Naive thymus-derived CD4-positive, alpha-beta T cell (primary cell): ENCODE results near the gene MAGI2. TPM values are rescaled to one million over a fixed set of nuclear protein-coding genes. Genes with fewer than 3 reads are reported as not detected.

Source experiments
- ATAC-seq: fragments of 150-1000 bp; cut with Tn5 transposase; 2 replicates; pipeline ENCODE4 v1.10.0; 2021; ENCODE audit warnings: mild to moderate bottlenecking, moderate library complexity
- CTCF ChIA-PET: fragments of 350-600 bp; sonication (Branson Sonifier 250); formaldehyde crosslinking; loops from one replicate; lab custom pipeline; 2021; ENCODE audit warnings: antibody characterized with exemption; lab: Charles Lee
- POLR2A ChIA-PET: fragments of 350-600 bp; sonication (Branson Sonifier 250); formaldehyde crosslinking; loops from one replicate; lab custom pipeline; 2021; ENCODE audit warnings: antibody characterized with exemption, inconsistent platforms; lab: Charles Lee
- DNase-seq, 9 donors: peaks; one replicate each; pipeline versions ENCODE4 v3.0.0 to v3.0.0-alpha.2; 2020 to 2022; ENCODE audit warnings: mixed read lengths in 1 of 9
- H3K27ac ChIP-seq: one replicate; pipeline ENCODE4 v1.7.0; 2013; ENCODE audit warnings: mild to moderate bottlenecking, low read depth, low read length, moderate library complexity
- H3K27me3 ChIP-seq, 2 donors: one replicate each; pipeline ENCODE4 v1.7.0; 2013; ENCODE audit warnings: low read length in 2 of 2, mild to moderate bottlenecking in 2 of 2, moderate library complexity in 2 of 2; ENCODE audit not compliant: control insufficient read depth in 2 of 2, insufficient read depth in 2 of 2
- H3K36me3 ChIP-seq, 3 experiments: 1 replicate in 2 of 3; 2 replicates in 1 of 3; pipeline ENCODE4 v1.7.0; 2013; ENCODE audit warnings: low read length in 3 of 3, mild to moderate bottlenecking in 3 of 3, moderate library complexity in 1 of 3; ENCODE audit not compliant: insufficient read depth in 3 of 3, control insufficient read depth in 2 of 3
- H3K4me1 ChIP-seq, 2 donors: one replicate each; pipeline ENCODE4 v1.7.0; 2013; ENCODE audit warnings: low read length in 2 of 2, mild to moderate bottlenecking in 2 of 2, moderate library complexity in 1 of 2; ENCODE audit not compliant: control insufficient read depth in 2 of 2, insufficient read depth in 2 of 2
- H3K4me3 ChIP-seq: 2 replicates; pipeline ENCODE4 v1.7.0; 2013; ENCODE audit warnings: mild to moderate bottlenecking, low read length
- H3K9me3 ChIP-seq, 3 experiments: 1 replicate in 2 of 3; 2 replicates in 1 of 3; pipeline ENCODE4 v1.7.0; 2013; ENCODE audit warnings: low read length in 3 of 3; ENCODE audit not compliant: control insufficient read depth in 2 of 3
- H3K27ac Mint-ChIP-seq, 9 donors: one replicate each; pipeline ENCODE4 v1.8.0; 2020 to 2022; ENCODE audit warnings: mixed read lengths in 9 of 9, mild to moderate bottlenecking in 8 of 9, moderate library complexity in 5 of 9, inconsistent platforms in 2 of 9
- H3K27me3 Mint-ChIP-seq, 5 donors: one replicate each; pipeline ENCODE4 v1.8.0; 2021 to 2022; ENCODE audit warnings: mixed read lengths in 5 of 5, mild to moderate bottlenecking in 1 of 5
- H3K36me3 Mint-ChIP-seq, 5 donors: one replicate each; pipeline ENCODE4 v1.8.0; 2020 to 2022; ENCODE audit warnings: mixed read lengths in 5 of 5, mild to moderate bottlenecking in 3 of 5, inconsistent platforms in 1 of 5
- H3K4me1 Mint-ChIP-seq, 7 donors: one replicate each; pipeline ENCODE4 v1.8.0; 2020 to 2022; ENCODE audit warnings: mixed read lengths in 7 of 7, mild to moderate bottlenecking in 3 of 7, inconsistent platforms in 1 of 7
- H3K4me3 Mint-ChIP-seq, 10 donors: one replicate each; pipeline ENCODE4 v1.8.0; 2020 to 2022; ENCODE audit warnings: mild to moderate bottlenecking in 10 of 10, mixed read lengths in 10 of 10, moderate library complexity in 6 of 10, inconsistent platforms in 2 of 10
- H3K9me3 Mint-ChIP-seq, 11 donors: one replicate each; pipeline ENCODE4 v1.8.0; 2020 to 2022; ENCODE audit warnings: mixed read lengths in 11 of 11, mild to moderate bottlenecking in 4 of 11, inconsistent platforms in 1 of 11, moderate library complexity in 1 of 11
- intact Hi-C, 2 donors: fragments of 100-400 bp; cut with micrococcal nuclease; formaldehyde crosslinking; loops; one replicate each; pipeline ENCODE4 v1.15.1; 2023
- polyA plus RNA-seq, 2 donors: library from polyadenylated mRNA; unstranded; fragments of 300-500 nt; fragmentation: Illumina TruSeq; gene quantifications; one replicate each; pipeline ENCODE4 v1.2.3, GENCODE V29; 2021
- total RNA-seq, 6 experiments: library from RNA in 5 of 6; stranded (reverse) in 5 of 6; gene quantifications; 1 replicate in 5 of 6; 2 replicates in 1 of 6; pipeline ENCODE4 v1.2.3 and lab custom pipeline; 2021 to 2026

MAGI2 gene
- total and polyA plus RNA-seq, 7 experiments from 2014 or later, result 0.05 to 0.67 (median 0.15) TPM; not detected in 3

DNA sequence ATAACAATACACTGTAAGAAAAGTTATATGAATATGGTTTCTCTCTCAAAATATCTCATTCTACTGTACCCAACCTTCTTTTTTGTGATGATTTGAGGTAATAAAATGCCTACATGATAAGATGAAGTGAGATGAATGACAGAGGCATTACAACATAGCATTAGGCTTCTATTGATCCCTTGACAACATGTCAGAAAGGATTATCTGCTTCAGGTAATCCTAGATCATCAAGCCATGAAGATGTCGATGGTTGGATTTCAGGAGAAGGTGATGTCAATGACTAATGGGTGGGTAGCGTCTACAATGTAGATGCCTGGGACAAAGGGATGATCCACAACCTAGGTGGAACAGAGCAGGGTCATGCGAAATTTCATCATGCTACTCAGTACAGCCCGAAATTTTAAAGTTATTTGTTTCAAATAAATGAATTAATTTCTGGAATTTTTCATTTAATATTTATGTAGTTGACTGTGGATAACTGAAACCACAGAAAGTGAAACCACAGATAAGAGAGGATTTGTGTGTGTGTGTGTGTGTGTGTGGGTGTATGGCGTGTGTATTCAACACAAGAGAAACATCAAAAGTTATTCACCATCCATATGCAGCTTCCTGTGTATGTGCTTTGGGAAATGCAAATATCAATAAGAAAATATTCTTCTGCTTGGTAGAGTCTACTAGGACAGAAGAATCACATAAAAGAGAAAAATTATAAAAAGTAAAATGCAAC, 77.0 kb downstream of the MAGI2 start:
- DNase-seq (no peak), ATAC-seq (no peak)
- intact Hi-C loops, result no loop called here
- Mint-ChIP-seq H3K36me3 (no peaks in the 10 kb centered on the region), H3K27ac (no peak overlapping the region), H3K27me3 (peaks cover 0 to 9% (median 0%) of the 10 kb centered on the region in 5 donors), H3K9me3 (peaks cover 0 to 5% (median 0%) of the 10 kb centered on the region in 11 donors), H3K4me3 (no peak overlapping the region), H3K4me1 (no peaks in the 10 kb centered on the region)
- H3K27me3 ChIP-seq, result no peaks in the 10 kb centered on the region
- no peak overlapping the region for H3K4me3 ChIP-seq
- no peaks in the 10 kb centered on the region for H3K9me3 ChIP-seq
- no peaks in the 10 kb centered on the region for H3K36me3 ChIP-seq
- CTCF ChIA-PET, result no interaction called here
- POLR2A ChIA-PET, result no interaction called here
- H3K4me1 ChIP-seq, result no peaks in the 10 kb centered on the region
- H3K27ac ChIP-seq, result no peak overlapping the region

- Mint-ChIP-seq H3K27ac (no peak overlapping the region), H3K4me3 (no peak overlapping the region), H3K36me3 (no peaks in the 10 kb centered on the region), H3K27me3 (no peaks in the 10 kb centered on the region), H3K9me3 (peaks cover 0 to 31% (median 4%) of the 10 kb centered on the region in 11 donors), H3K4me1 (no peaks in the 10 kb centered on the region)
- H3K27me3 ChIP-seq, result no peaks in the 10 kb centered on the region
- no peak overlapping the region for H3K4me3 ChIP-seq
- no peak for DNase-seq
- H3K36me3 ChIP-seq, result no peaks in the 10 kb centered on the region
- H3K27ac ChIP-seq, result no peak overlapping the region
- no peaks in the 10 kb centered on the region for H3K4me1 ChIP-seq
- ATAC-seq, result no peak
- CTCF ChIA-PET, result no interaction called here
- no peaks in the 10 kb centered on the region for H3K9me3 ChIP-seq
- intact Hi-C loops, result no loop called here
- POLR2A ChIA-PET, result no interaction called here
These were observed 92.3 kb downstream of the MAGI2 start for GRCh38 chr7:79361214-79361613.

DNA sequence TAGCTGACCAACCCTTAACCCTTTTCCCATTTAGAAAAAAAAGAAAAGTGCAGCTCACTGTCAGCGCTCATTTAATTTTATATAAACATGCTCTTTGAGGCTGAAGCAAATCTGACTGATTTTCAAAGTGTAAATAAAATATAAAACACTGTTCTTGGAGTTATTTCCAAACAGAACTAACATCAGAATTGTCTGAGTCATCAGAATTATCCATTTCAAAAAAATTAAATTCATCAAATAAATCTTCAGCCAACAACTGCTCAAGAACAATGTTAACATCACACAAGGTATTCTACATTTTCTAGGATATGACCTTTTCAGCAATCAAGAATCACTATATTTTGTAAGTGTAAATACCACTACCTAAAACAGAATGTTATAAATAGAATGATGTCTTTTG, 93.6 kb downstream of the MAGI2 start:
- H3K4me3 ChIP-seq, result no peak overlapping the region
- DNase-seq, result no peak

GRCh38 chr7:79357101-79357500, 96.4 kb downstream of the MAGI2 start:
- intact Hi-C loops, result no loop called here
- Histone ChIP-seq H3K9me3 (no peaks in the 10 kb centered on the region), H3K27ac (no peak overlapping the region), H3K36me3 (no peaks in the 10 kb centered on the region), H3K4me3 (no peak overlapping the region), H3K4me1 (no peaks in the 10 kb centered on the region), H3K27me3 (no peaks in the 10 kb centered on the region)
- Mint-ChIP-seq H3K4me1 (no peaks in the 10 kb centered on the region), H3K4me3 (no peak overlapping the region), H3K27me3 (no peaks in the 10 kb centered on the region), H3K36me3 (no peaks in the 10 kb centered on the region), H3K27ac (no peak overlapping the region), H3K9me3 (peaks cover 0 to 31% (median 4%) of the 10 kb centered on the region in 11 donors)
- ChIA-PET CTCF (no interaction called here), POLR2A (no interaction called here)
- no peak for DNase-seq
- no peak for ATAC-seq

More for the DNA sequence above, 93.6 kb downstream of the MAGI2 start:
- Histone ChIP-seq H3K27me3 (no peaks in the 10 kb centered on the region), H3K4me1 (no peaks in the 10 kb centered on the region), H3K9me3 (no peaks in the 10 kb centered on the region), H3K36me3 (no peaks in the 10 kb centered on the region), H3K27ac (no peak overlapping the region)
- Mint-ChIP-seq H3K27me3 (no peaks in the 10 kb centered on the region), H3K27ac (no peak overlapping the region), H3K4me3 (no peak overlapping the region), H3K36me3 (no peaks in the 10 kb centered on the region), H3K9me3 (peaks cover 0 to 31% (median 4%) of the 10 kb centered on the region in 11 donors), H3K4me1 (no peaks in the 10 kb centered on the region)
- POLR2A ChIA-PET, result no interaction called here
- CTCF ChIA-PET, result no interaction called here
- ATAC-seq, result no peak
- intact Hi-C loops, result no loop called here

GRCh38 chr7:79353720-79354468, 99.6 kb downstream of the MAGI2 start:
- Mint-ChIP-seq H3K9me3 (peaks cover 0 to 7% (median 0%) of the 10 kb centered on the region in 11 donors), H3K27me3 (no peaks in the 10 kb centered on the region), H3K4me1 (no peaks in the 10 kb centered on the region), H3K27ac (no peak overlapping the region), H3K36me3 (no peaks in the 10 kb centered on the region), H3K4me3 (no peak overlapping the region)
- CTCF ChIA-PET, result no interaction called here
- Histone ChIP-seq H3K27me3 (no peaks in the 10 kb centered on the region), H3K4me3 (no peak overlapping the region), H3K27ac (no peak overlapping the region), H3K9me3 (no peaks in the 10 kb centered on the region), H3K4me1 (no peaks in the 10 kb centered on the region), H3K36me3 (no peaks in the 10 kb centered on the region)
- POLR2A ChIA-PET, result no interaction called here
- DNase-seq, result no peak
- no peak for ATAC-seq
- intact Hi-C loops, result no loop called here

- no peak for DNase-seq
- no peaks in the 10 kb centered on the region for H3K4me1 Mint-ChIP-seq
- Histone ChIP-seq H3K36me3 (no peaks in the 10 kb centered on the region), H3K27me3 (no peaks in the 10 kb centered on the region), H3K4me3 (no peak overlapping the region), H3K27ac (no peak overlapping the region), H3K4me1 (no peaks in the 10 kb centered on the region), H3K9me3 (no peaks in the 10 kb centered on the region)
- H3K36me3 Mint-ChIP-seq, result no peaks in the 10 kb centered on the region
- no peaks in the 10 kb centered on the region for H3K27me3 Mint-ChIP-seq
- ChIA-PET CTCF (no interaction called here), POLR2A (no interaction called here)
- no peak overlapping the region for H3K27ac Mint-ChIP-seq
- no peak for ATAC-seq
- H3K4me3 Mint-ChIP-seq, result no peak overlapping the region
- H3K9me3 Mint-ChIP-seq, result peaks cover 0 to 2% (median 0%) of the 10 kb centered on the region in 11 donors
- intact Hi-C loops, result no loop called here
These were observed 101.1 kb downstream of the MAGI2 start for GRCh38 chr7:79352323-79352722.
